Measurements from ENCODE around the gene PHF14.
"Not testable (repeated sequence)": the region's sequence is repeated elsewhere in the genome, so short reads cannot be mapped to it uniquely, and the experiment has no call there.

The PHF14 gene

GRCh38 chr7:10973061-10973941 is at the start of gene PHF14:
TSS of gene PHF14 (plus strand) at chr7:10973872. CDS start at chr7:10974324, 452 bp downstream.
- DNase-seq, result peak; percentile 96

GRCh38 chr7:10924370-10924769 is 49.3 kb upstream of the PHF14 start:
- DNase-seq, result no peak

GRCh38 chr7:10928203-10928602 is 45.5 kb upstream of the PHF14 start:
- DNase-seq, result not testable (repeated sequence)

GRCh38 chr7:10930551-10930950 is 43.1 kb upstream of the PHF14 start:
- DNase-seq, result no peak

- no peak for DNase-seq
Observed at GRCh38 chr7:10931161-10931560, 42.5 kb upstream of the PHF14 start.

GRCh38 chr7:10934292-10934691 is 39.4 kb upstream of the PHF14 start:
- no peak for DNase-seq

GRCh38 chr7:10939237-10939910 is 34.3 kb upstream of the PHF14 start:
- no peak for DNase-seq

- peak; percentile 89 for DNase-seq
Observed at GRCh38 chr7:10939911-10940703, 33.6 kb upstream of the PHF14 start.

- peak; percentile 34 for DNase-seq
Observed at GRCh38 chr7:10940704-10941355, 32.8 kb upstream of the PHF14 start.

- DNase-seq, result no peak
Observed at GRCh38 chr7:10950494-10950893, 23.2 kb upstream of the PHF14 start.

- DNase-seq, result not testable (repeated sequence)
Observed at GRCh38 chr7:10950974-10951578, 22.6 kb upstream of the PHF14 start.

GRCh38 chr7:10952588-10952987 is 21.1 kb upstream of the PHF14 start:
- DNase-seq, result no peak

- DNase-seq, result not testable (repeated sequence)
Observed at GRCh38 chr7:10953078-10953750, 20.5 kb upstream of the PHF14 start.

GRCh38 chr7:10956528-10956927 is 17.1 kb upstream of the PHF14 start:
- DNase-seq, result no peak

- not testable (repeated sequence) for DNase-seq
Observed at GRCh38 chr7:10960242-10960641, 13.4 kb upstream of the PHF14 start.

- not testable (repeated sequence) for DNase-seq
Observed at GRCh38 chr7:10965016-10965415, 8.7 kb upstream of the PHF14 start.

- DNase-seq, result no peak
Observed at GRCh38 chr7:10972174-10972573, 1.5 kb upstream of the PHF14 start.

GRCh38 chr7:10973942-10974911 is 555 bp downstream of the PHF14 start:
- DNase-seq, result peak; percentile 38

GRCh38 chr7:10977113-10977512 is 3.4 kb downstream of the PHF14 start:
- no peak for DNase-seq

- DNase-seq, result no peak
Observed at GRCh38 chr7:10981317-10981716, 7.6 kb downstream of the PHF14 start.

Data from CD4-positive, alpha-beta T cell treated with Interleukin-6 for 4 hours (primary cell).